ENCODE data around the gene ZNF587B. TPM values are rescaled to one million over a fixed set of nuclear protein-coding genes. Genes with fewer than 3 reads are reported as not detected.

ZNF587B gene
- 6.8 to 9.3 TPM (median 8.4 TPM) in 5 replicates for total RNA-seq (2022; extraction: Qiagen RNA extraction; ENCODE audit: low read depth)

GRCh38 chr19:57830071-57830602, at the start of gene ZNF587B:
TSS of gene ZNF587B (plus strand) at chr19:57830299. CDS start at chr19:57830529, 230 bp downstream.

DNA sequence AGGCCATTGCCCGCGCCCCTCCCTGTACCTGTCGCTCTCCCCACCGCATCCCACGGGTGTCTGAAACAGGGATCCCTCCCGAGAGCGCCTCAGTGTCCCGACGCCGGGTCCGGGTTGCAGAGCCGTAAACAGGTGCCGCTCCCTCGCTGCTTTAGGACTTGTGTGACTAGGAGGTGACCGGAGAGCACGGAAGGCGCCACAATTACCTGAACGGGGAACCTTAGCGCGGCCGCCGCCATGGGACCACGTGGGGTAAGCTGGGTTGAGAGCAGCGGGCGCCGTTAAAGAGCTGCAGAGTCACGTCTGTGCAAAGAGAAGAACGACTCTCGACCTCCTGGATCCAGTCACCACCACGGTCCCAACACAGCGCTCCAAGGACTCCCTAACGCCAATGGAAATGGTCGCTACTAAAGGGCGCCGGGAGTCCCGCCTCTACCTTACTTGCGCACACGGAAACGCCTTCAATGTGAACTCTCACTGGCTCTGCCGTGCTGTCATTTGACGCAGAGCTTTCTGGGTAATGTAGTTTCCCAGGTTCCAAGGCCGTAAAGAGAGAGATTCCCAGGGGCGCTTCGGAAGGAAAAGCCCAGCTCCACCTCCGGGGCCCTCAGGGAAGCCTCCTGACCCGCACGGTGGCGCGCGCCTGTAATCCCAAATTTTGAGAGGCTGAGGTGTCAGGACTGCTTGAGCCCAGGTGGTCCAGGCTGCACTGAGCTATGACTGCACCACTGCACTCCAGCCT, 15.4 kb upstream of the ZNF587B start, which contains the start of gene ZNF552:
TSS of gene ZNF552 (minus strand) at position 409 of the 742 bp plus-strand sequence. CDS start at position 239, 170 bp downstream.

GRCh38 chr19:57849666-57850473, 19.8 kb downstream of the ZNF587B start, which contains the start of gene ZNF587:
TSS of gene ZNF587 (plus strand) at chr19:57849859. CDS start at chr19:57850039, 180 bp downstream.

GRCh38 chr19:57888560-57889231, 58.6 kb downstream of the ZNF587B start, which contains the start of gene ZNF814:
TSS of gene ZNF814 (minus strand) at chr19:57889037. CDS start at chr19:57888802, 235 bp downstream.

Other genes with a start within 250 kb of the ZNF587B start
- gene ZIK1, start 246.2 kb upstream of the ZNF587B start, total RNA-seq (2022; extraction: Qiagen RNA extraction; ENCODE audit: low read depth): not detected in 5 replicates
- 4.2 to 5.6 TPM (median 4.8 TPM) in 5 replicates for gene ZNF530, start 230.4 kb upstream of the ZNF587B start, total RNA-seq (2022; extraction: Qiagen RNA extraction; ENCODE audit: low read depth)
- 8.8 to 12.1 TPM (median 9.3 TPM) in 5 replicates for gene ZNF134, start 216.1 kb upstream of the ZNF587B start, total RNA-seq (2022; extraction: Qiagen RNA extraction; ENCODE audit: low read depth)
- gene ZNF211, start 197.1 kb upstream of the ZNF587B start, total RNA-seq (2022; extraction: Qiagen RNA extraction; ENCODE audit: low read depth): 5.1 to 6.8 TPM (median 6.0 TPM) in 5 replicates
- not detected in 5 replicates for gene ZSCAN4, start 161.4 kb upstream of the ZNF587B start, total RNA-seq (2022; extraction: Qiagen RNA extraction; ENCODE audit: low read depth)
- gene ZNF551, start 148.3 kb upstream of the ZNF587B start, total RNA-seq (2022; extraction: Qiagen RNA extraction; ENCODE audit: low read depth): 4.8 to 5.6 TPM (median 5.0 TPM) in 5 replicates
- gene ZNF154, start 121.1 kb upstream of the ZNF587B start, total RNA-seq (2022; extraction: Qiagen RNA extraction; ENCODE audit: low read depth): not detected in 5 replicates
- gene ZNF671, start 102.7 kb upstream of the ZNF587B start, total RNA-seq (2022; extraction: Qiagen RNA extraction; ENCODE audit: low read depth): 0.69 to 1.1 TPM (median 1.0 TPM) in 5 replicates
- gene ZNF776, start 83.5 kb upstream of the ZNF587B start, total RNA-seq (2022; extraction: Qiagen RNA extraction; ENCODE audit: low read depth): 5.0 to 7.4 TPM (median 5.3 TPM) in 5 replicates
- gene ZNF586, start 60.6 kb upstream of the ZNF587B start, total RNA-seq (2022; extraction: Qiagen RNA extraction; ENCODE audit: low read depth): 5.1 to 7.2 TPM (median 6.6 TPM) in 5 replicates
- 4.0 to 6.7 TPM (median 5.4 TPM) in 5 replicates for gene ZNF552, start 15.4 kb upstream of the ZNF587B start, total RNA-seq (2022; extraction: Qiagen RNA extraction; ENCODE audit: low read depth)
- 5.2 to 6.7 TPM (median 6.6 TPM) in 5 replicates for gene ZNF587, start 19.6 kb downstream of the ZNF587B start, total RNA-seq (2022; extraction: Qiagen RNA extraction; ENCODE audit: low read depth)
- gene ZNF814, start 58.7 kb downstream of the ZNF587B start, total RNA-seq (2022; extraction: Qiagen RNA extraction; ENCODE audit: low read depth): 1.4 to 4.4 TPM (median 2.6 TPM) in 5 replicates
- gene ZNF417, start 86.3 kb downstream of the ZNF587B start, total RNA-seq (2022; extraction: Qiagen RNA extraction; ENCODE audit: low read depth): 2.8 to 4.6 TPM (median 4.2 TPM) in 5 replicates
- 0.70 to 1.8 TPM (median 1.1 TPM) in 5 replicates for gene ZNF418, start 105.1 kb downstream of the ZNF587B start, total RNA-seq (2022; extraction: Qiagen RNA extraction; ENCODE audit: low read depth)
- 1.0 to 1.4 TPM (median 1.3 TPM) in 5 replicates for gene ZNF256, start 117.4 kb downstream of the ZNF587B start, total RNA-seq (2022; extraction: Qiagen RNA extraction; ENCODE audit: low read depth)
- not detected in 5 replicates for gene C19orf18, start 144.2 kb downstream of the ZNF587B start, total RNA-seq (2022; extraction: Qiagen RNA extraction; ENCODE audit: low read depth)
- gene ZNF606, start 172.5 kb downstream of the ZNF587B start, total RNA-seq (2022; extraction: Qiagen RNA extraction; ENCODE audit: low read depth): 1.3 to 3.4 TPM (median 2.5 TPM) in 5 replicates
- gene ZSCAN1, start 203.7 kb downstream of the ZNF587B start, total RNA-seq (2022; extraction: Qiagen RNA extraction; ENCODE audit: low read depth): not detected in 5 replicates
- gene ZNF135, start 229.0 kb downstream of the ZNF587B start, total RNA-seq (2022; extraction: Qiagen RNA extraction; ENCODE audit: low read depth): not detected in 5 replicates

Measured in A549 treated with GW870086 at 1 μM for 4 hours (cell line).